Measurements from ENCODE around the gene MTOR. TPM values are rescaled to one million over a fixed set of nuclear protein-coding genes. Genes with fewer than 3 reads are reported as not detected.

The MTOR gene
- total and polyA plus RNA-seq, 2 of the 8 experiments (the other 6 are each of a cell fraction or from before 2014, with no cell fraction given): 44.2 to 76.8 TPM

GRCh38 chr1:11298390-11299224 is 36.3 kb upstream of the MTOR start:
- Histone ChIP-seq H4K5ac (ENCODE audit: insufficient read length, low read depth, low read length) (no peak overlapping the region), H3K23ac (ENCODE audit: insufficient read length) (no peak overlapping the region), H4K91ac (replicated peaks; ENCODE audit: insufficient read length, low read length) (peak overlapping the region; percentile 21), H2BK20ac (ENCODE audit: low read length) (peak overlapping the region; percentile 40; the same call in 1 of the 2 replicates), H2BK12ac (ENCODE audit: low read depth, low read length) (peak overlapping the region; percentile 63; the same call in 1 of the 2 replicates), H3K4me3 (ENCODE audit: extremely low read depth in 1 of 4, insufficient read depth in 2 of 4, low read depth in 3 of 4, low read length in 4 of 4) (no peak overlapping the region), H3K23me2 (ENCODE audit: low read depth, low read length) (no peaks in the 10 kb centered on the region), H2BK120ac (replicated peaks; ENCODE audit: low read depth, low read length) (no peak overlapping the region), H3K14ac (ENCODE audit: insufficient read length) (no peak overlapping the region), H3K79me2 (ENCODE audit: control insufficient read depth in 1 of 2, insufficient read depth in 2 of 2, low read length in 2 of 2) (no peaks in the 10 kb centered on the region), H3K4me2 (ENCODE audit: insufficient read depth in 1 of 2, low read depth in 2 of 2, low read length in 2 of 2) (no peak overlapping the region), H2AFZ (ENCODE audit: low read length) (no peak overlapping the region; the same call in 1 of the 2 replicates), H3K56ac (replicated peaks; ENCODE audit: insufficient read length, low read depth, low read length) (no peak overlapping the region), H3K27ac (ENCODE audit: low read depth, low read length) (no peak overlapping the region), H4K8ac (ENCODE audit: extremely low read depth, insufficient read depth, low read length) (no peak overlapping the region), H2BK15ac (ENCODE audit: low read length) (no peak overlapping the region), H3K4me1 (replicated peaks in 1 of 4; ENCODE audit: control insufficient read depth in 3 of 4, insufficient read depth in 4 of 4, low read length in 3 of 4) (peaks cover 0 to 10% (median 5%) of the 10 kb centered on the region in 4 experiments; a peak in 6 of 7 replicates), H3K9ac (replicated peaks in 1 of 4; ENCODE audit: extremely low read depth in 1 of 4, low read depth in 3 of 4, low read length in 3 of 4) (no peak overlapping the region), H2AK5ac (ENCODE audit: low read depth, low read length) (peak overlapping the region; percentile 95), H3K4ac (replicated peaks; ENCODE audit: insufficient read length, low read depth, low read length) (peak overlapping the region; percentile 24), H3K27me3 (replicated peaks in 1 of 4; ENCODE audit: control insufficient read depth in 3 of 4, extremely low read depth in 1 of 4, insufficient read depth in 3 of 4, low read length in 3 of 4) (no peaks in the 10 kb centered on the region), H3K79me1 (ENCODE audit: low read depth, low read length) (no peaks in the 10 kb centered on the region), H4K20me1 (replicated peaks in 1 of 2; ENCODE audit: control insufficient read depth in 1 of 2, insufficient read depth in 2 of 2, low read length in 2 of 2) (no peaks in the 10 kb centered on the region), H3K36me3 (ENCODE audit: control insufficient read depth in 2 of 4, insufficient read depth in 4 of 4, low read length in 3 of 4) (peaks cover 0 to 7% (median 3%) of the 10 kb centered on the region in 4 experiments; a peak in 4 of 8 replicates), H2BK5ac (ENCODE audit: low read depth, low read length) (peak overlapping the region; percentile 94), H3K9me3 (ENCODE audit: insufficient read depth in 2 of 2, low read depth in 1 of 2, low read length in 1 of 2) (no peaks in the 10 kb centered on the region), H3K18ac (ENCODE audit: extremely low read depth, low read length) (peak overlapping the region; percentile 66; the same call in 1 of the 2 replicates)
- FAIRE-seq (no peak), DNase-seq (ENCODE audit: low read depth in 1 of 2, low spot score in 2 of 2) (no peak)
- ChIA-PET POLR2A (ENCODE audit: partially characterized antibody) (interaction anchor here (1.3 to 2.3 kb wide), 2 partner anchors 14 to 15 kb away, joined by 5 read pairs; no protein-coding TSS in a partner anchor), CTCF (ENCODE audit: partially characterized antibody) (interaction anchor here (1.0 kb wide), 1 partner anchor 57 kb away, joined by 3 read pairs; no protein-coding TSS in a partner anchor)
- 85% methylated on average over 12 of the region's 12 CpGs; no CpG with 5 or more reads in 1 of the 2 experiments for WGBS, 2 experiments (ENCODE audit: extremely low coverage in 1 of 2, insufficient coverage in 1 of 2, insufficient read length in 1 of 2, insufficient replicate concordance in 2 of 2, low coverage in 1 of 2, low lambda C conversion rate in 2 of 2, missing lambda C conversion rate in 1 of 2)

Measured in H1 (cell line).